GM08714 (cell line): ENCODE measurements around the gene CCNH.

ENCODE experiments used
- H3K4me3 ChIP-seq: fragments of 200-500 bp; sonication (Bioruptor generic); 2 replicates; pipeline ENCODE4 v1.5.1; 2014; ENCODE audit warnings: mild to moderate bottlenecking, low read length, inconsistent platforms
- ZNF274 ChIP-seq: IDR thresholded peaks from 2 replicates; pipeline ENCODE4 v1.6.1; 2012; ENCODE audit warnings: mild to moderate bottlenecking, low read depth, low read length

Gene CCNH

DNA sequence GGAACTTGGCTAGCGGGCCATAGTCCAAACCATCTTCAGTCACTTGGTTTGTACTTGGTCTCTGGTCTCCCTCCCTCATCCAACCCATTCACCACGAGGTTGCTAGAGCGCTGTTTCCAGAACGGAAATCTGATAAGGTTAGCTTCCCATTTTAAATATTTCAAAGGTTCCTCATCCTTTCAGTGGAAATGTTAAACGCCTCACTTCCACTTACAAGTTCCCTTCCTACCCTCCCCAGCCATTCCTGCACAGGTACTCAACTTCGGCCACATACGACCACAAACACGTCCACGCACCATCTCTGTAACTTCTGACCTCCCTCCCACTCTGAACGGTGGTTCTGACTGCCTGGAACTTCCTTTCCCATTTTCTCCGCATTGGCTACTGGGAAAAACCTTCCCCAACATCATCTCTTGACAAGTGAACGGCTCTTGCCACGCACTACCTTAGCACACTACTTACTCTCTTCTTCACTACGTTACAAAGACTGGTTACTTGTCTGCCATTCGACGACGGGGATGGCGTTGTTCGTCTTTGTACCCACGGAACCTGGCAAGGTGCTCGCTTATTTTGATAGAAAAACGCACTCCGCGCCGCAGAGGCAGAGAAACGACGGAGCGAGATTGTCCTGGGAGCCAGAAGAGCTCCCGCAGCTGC, 629 bp downstream of the CCNH start:
- TF ChIP-seq ZNF274: no peak
- peak overlapping the region; percentile 91 for H3K4me3 ChIP-seq

- TF ChIP-seq ZNF274: no peak
- H3K4me3 ChIP-seq: peak overlapping the region; percentile 91
These were observed 1.2 kb downstream of the CCNH start for GRCh38 chr5:87411586-87411972.

DNA sequence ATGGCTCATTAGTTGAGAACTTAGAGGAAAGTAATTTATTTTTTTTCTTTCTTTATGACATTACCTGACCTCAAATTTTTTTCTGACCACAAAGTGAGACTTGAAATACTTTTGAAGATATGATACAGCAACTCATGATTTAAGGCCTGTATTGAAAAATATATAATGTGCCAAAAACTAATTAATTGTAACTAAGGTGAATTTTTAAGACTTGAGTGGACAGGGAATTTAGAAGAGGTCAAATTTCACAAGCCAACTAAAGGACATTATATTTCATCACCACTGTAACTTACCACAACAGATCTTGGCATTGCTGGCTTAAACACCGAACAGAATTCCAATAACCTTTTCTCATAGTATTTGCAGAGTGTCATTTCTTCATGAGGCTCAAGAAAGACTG, 1.8 kb downstream of the CCNH start:
- peak overlapping the region; percentile 16; the same call in 1 of the 2 replicates for H3K4me3 ChIP-seq
- TF ChIP-seq ZNF274: no peak

DNA sequence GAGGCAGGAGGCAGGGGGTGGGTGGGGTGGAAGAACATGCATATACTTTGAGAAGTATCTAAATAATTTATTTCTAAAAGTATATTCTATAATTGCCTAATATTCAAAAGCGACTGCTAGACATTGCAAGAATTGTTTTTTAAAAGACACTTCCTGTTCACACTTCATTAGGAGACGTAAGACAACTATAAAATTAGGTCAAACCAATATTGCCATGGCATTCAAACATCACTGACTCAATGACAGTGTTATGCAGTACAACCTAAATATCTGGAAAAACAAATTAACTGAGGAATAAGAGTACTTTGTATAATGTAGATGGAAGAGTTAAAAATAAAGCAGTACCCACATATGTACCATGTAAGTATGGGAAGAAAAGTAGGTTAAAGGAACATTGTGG, 4.5 kb downstream of the CCNH start:
- no peak overlapping the region for H3K4me3 ChIP-seq
- no peak for TF ChIP-seq ZNF274

DNA sequence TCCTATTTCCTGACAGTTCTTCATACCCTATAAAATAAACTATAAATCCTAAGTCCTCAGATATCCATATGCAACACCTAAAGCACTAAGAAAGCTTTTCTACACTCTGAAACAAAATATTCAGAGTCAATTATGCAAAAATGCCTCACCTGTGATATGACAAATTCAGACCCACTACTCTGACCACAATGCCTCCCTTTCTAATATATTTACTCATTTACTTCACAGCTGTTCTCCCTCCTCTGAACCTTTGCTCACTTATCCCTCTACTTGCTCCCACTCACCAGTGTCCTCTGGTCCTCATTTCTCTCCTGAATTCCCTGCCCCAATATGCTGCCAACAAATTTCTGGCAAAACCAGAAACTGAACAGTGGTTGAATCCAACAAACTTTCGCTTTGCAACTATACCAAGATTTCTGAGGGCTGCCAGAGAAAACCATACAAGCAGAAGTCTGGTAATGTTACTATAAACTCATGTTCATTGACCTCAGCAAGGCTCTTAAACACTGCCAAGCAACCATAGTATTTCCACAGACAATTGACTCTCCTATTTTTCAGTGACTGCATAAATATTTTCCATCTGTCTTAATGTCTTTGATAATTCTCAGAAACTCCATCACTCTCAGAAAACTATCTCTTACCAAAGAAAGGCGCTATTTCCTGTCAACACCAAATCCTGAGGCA, 7.1 kb downstream of the CCNH start:
- H3K4me3 ChIP-seq: no peak overlapping the region
- TF ChIP-seq ZNF274: no peak

- no peak for TF ChIP-seq ZNF274
These were observed 8.4 kb downstream of the CCNH start for GRCh38 chr5:87404359-87404758.

DNA sequence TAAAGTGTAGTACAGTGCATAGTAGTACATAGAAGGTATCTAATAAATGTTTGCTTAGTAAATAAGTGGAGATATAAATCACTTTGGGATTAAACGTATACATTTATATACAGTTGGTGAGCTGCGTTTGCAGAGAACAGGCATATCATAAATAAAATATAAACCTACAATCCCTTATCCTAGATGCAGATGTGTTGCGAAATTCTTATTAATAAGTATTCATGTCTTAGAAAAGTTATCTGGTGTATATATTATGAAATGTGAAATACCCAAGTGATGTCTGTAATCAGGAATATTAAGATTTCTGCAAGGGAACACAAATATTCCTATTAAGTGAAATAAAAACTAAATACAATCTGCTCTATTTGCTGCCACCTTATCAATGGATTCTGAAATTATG, 8.8 kb downstream of the CCNH start:
- no peak for TF ChIP-seq ZNF274
- no peak overlapping the region for H3K4me3 ChIP-seq

More at GRCh38 chr5:87404359-87404758, 8.4 kb downstream of the CCNH start:
- H3K4me3 ChIP-seq: no peak overlapping the region

- no peak for TF ChIP-seq ZNF274
- no peak overlapping the region for H3K4me3 ChIP-seq
These were observed 9.3 kb downstream of the CCNH start for GRCh38 chr5:87403409-87403808.

GRCh38 chr5:87401626-87402025, 11.1 kb downstream of the CCNH start:
- no peak for TF ChIP-seq ZNF274
- no peak overlapping the region for H3K4me3 ChIP-seq

DNA sequence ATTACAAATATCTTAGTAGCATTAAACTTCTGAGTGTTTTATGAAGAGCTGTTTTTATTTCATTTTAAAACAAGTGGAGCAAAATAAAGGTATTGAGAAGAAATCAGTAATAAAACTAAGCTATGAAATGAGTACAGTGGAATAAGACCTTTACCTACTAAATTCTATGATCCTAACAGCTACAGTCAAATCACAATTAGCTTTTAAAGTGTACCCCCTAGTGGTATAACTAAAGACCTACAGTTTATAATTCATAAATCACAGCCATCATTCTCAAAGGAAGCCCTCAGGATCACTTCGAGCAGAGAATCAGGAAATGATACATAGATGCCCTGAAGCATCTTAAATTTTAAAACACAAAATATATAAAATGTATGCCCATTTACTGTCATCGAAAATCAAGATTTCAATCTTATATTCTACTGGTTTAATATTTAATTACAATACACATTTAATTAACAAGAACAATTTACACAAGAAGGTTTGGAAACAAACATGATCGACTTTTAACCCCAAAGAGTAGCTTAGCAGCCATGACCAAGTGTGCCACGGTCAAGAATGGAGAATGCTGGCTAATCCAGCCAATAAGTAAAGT, 12.3 kb downstream of the CCNH start:
- no peak overlapping the region for H3K4me3 ChIP-seq
- no peak for TF ChIP-seq ZNF274

DNA sequence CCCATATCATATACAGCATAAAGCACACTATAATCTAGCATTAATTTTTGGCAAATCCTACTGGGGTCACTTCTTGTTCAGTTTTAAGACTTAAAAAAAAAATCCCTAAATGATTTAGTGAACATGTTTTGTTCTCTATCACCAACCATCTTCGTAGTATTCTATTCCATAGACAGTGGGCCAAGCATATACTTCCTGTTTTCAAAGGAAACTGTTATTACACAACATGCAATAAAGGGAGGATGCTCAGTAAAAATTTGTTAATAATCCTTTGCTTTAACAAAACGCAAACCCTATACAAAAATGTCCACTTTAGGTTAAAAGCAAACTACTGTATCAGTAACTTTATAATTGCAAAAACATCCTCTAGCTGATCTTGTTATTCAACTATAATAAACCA, 13.0 kb downstream of the CCNH start:
- H3K4me3 ChIP-seq: no peak overlapping the region

GRCh38 chr5:87398981-87399614, 13.6 kb downstream of the CCNH start:
- H3K4me3 ChIP-seq: no peak overlapping the region
- no peak for TF ChIP-seq ZNF274

More for the DNA sequence above, 13.0 kb downstream of the CCNH start:
- no peak for TF ChIP-seq ZNF274

GRCh38 chr5:87394411-87395165, 18.1 kb downstream of the CCNH start:
- H3K4me3 ChIP-seq: no peak overlapping the region
- no peak for TF ChIP-seq ZNF274

DNA sequence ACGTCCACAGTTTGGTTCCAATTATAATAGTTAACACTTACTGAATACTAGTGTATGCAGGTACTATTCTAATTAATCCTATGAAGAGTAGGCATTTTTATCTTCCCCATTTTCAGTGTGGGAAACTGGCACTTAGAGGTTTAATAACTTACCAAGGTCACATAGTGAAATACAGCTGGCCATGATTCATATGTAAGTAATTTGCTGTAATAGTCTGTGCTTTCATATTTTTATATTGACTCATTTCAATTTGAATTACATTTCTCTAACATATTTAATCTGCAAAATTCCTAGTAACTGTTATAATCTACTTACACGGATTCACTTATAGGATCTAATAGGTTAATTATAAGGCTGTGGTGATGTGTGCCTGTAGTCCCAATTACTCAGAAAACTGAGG, 19.4 kb downstream of the CCNH start:
- H3K4me3 ChIP-seq: no peak overlapping the region
- TF ChIP-seq ZNF274: no peak
